HG03378 (cell line): ENCODE results near the gene ESPNL.

Source experiments
- ATAC-seq: cut with Tn5 transposase; IDR thresholded peaks from one replicate; pipeline ENCODE4 v1.9.1; 2021; ENCODE audit warnings: mild to moderate bottlenecking, moderate library complexity; ENCODE audit not compliant: unreplicated experiment

The ESPNL gene

DNA sequence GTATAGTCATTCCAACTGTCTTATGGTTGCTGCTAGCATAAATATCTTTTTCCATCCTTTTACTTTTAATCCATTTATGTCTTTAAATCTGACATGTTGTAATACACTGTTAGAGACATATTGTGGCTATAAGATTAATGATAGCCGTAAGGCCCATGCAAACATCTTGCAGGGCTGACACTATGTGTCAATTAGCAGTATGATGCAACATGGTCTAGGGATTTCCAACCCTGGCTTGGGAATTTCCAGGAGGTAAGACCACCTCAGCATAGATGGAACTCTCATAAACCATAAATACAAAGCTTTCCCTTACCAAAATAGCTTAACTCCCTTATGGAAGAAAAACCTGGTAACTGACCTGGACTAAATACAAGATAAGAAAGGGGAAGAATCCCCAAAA lies 22.8 kb upstream of the ESPNL start:
- ATAC-seq, result no peak

DNA sequence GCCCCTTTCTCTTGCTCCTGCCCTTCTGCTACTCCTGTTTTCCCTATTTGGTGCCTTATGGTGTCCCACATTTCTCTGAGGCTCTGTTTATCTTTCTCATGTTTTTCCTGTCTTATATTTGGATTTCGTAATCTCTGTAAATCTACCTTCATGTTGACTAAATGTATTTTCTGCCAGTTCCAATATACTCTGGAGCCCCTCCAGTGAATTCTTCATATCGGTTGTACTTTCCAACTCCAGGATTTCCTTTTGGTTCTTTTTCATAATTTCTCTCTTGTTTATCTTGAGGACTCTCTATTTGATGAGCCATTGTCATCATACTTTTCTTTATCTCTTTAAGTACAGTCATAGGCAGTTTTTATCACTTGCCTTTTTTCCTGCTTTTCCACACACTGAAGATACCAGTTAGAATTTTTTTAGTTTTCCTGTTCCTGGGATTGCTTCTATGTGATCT lies 20.2 kb upstream of the ESPNL start:
- ATAC-seq, result no peak

DNA sequence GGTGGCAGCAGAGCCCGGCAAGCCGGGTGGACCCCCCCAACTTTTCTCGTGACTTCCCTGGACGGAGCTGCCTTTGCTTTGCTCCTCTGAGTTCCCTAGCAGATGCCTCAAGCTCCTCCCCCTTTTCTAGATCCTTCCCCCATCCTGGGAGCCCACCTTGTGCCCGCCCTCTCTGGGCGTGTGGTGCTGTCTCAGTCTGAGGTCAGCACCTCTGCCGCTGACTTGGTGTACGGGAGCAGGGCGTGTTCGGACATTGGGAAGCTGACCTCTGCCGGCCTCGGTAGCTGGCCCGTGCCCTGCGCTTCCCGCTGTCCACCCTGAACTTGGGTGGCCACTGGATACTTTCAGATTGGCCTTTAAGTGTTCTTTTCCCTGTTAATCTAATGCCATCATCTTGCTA lies 19.6 kb upstream of the ESPNL start:
- ATAC-seq, result no peak

DNA sequence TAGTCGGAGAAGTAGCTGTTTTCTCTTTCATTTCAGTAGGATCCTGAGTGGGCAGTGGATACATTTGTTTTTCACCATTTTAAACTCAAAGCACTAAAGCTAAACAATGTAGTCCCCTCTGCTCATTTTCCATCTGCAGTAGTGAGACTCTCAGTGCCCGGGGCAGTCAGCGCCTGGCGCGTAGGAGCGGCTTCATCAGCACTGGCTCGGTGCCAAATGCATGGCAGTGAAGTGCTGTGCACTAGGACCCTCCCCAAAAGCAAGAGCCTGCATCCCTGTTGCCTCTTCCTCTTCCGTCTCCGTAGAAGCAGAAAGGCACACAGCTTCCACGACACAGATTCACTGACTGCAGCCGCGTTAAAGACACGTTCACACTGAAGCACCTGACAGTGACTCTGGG lies 19.0 kb upstream of the ESPNL start:
- no peak for ATAC-seq

DNA sequence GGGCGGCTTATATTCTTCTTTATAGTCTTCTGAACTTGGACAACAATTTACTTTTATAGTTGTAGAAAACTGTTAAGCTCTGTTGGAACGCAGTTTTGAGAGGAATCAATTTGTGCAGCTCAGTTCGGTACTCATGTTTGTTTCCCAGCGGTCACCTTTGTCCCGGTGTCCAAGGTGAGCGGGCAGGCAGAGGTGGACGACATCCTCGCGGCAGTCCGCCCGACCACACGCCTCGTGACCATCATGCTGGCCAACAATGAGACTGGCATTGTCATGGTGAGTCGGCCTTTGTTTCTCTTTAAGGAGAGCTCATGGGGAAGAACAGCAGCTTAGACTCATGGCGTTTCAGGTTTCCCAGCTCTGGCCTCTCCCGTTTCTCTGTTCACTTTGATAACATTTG lies 18.6 kb upstream of the ESPNL start:
- ATAC-seq, result no peak

DNA sequence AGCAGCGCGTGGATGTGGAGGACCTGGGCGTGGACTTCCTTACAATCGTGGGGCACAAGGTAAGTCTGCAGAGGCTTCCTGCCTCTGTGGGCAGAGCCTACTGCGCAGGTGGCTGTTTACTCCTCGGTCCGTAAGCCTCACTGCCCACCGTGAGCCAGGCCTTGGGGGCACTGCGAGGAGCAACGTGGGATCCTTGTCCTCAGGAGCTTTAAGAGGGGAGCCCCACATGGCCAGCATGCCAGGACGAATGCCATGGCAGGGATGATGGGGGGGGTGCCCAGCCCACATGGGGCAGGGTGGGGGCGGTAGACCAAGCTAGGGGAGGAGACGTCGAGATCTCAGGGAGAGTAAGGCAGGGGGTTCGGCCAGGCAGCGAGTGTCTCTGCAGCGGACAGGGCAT lies 18.0 kb upstream of the ESPNL start:
- ATAC-seq, result no peak

DNA sequence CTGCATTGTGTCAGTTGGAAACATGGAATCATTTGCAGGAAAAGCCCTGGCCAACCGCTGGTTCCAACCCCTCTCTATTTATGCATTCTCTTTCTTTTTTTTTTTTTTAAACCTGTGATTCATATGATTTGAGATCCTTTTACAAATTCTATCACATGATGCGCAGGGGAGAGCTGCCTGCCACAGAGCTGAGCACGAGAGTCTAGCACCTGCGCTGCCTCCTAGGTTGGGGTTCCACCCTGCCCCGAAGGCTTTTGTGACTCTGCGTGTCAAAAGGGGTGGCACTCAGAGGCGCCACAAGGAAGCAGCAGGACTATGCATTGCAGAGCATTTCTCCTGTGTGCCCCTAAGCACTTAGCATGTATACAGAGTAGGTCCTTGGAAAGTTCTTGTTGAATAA lies 17.3 kb upstream of the ESPNL start:
- ATAC-seq, result no peak

DNA sequence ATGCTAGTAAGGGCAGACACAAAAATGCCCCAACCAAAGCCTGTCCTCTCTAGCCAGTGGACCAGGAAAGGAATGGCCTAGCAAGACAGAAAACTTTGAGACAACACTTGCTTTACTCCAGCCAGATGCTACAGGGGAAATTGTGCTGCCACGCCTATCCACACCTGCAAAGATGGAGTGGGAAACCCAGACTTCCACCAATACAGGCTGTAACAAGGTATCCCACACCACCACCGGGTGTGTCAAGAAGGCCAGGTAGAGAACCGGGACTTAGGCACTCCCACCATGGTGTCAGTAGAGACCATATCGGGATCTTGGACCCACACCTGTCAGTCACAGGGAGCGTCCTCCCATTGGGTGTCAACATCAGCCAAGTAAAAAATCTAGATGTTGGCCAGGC lies 16.2 kb upstream of the ESPNL start:
- no peak for ATAC-seq

DNA sequence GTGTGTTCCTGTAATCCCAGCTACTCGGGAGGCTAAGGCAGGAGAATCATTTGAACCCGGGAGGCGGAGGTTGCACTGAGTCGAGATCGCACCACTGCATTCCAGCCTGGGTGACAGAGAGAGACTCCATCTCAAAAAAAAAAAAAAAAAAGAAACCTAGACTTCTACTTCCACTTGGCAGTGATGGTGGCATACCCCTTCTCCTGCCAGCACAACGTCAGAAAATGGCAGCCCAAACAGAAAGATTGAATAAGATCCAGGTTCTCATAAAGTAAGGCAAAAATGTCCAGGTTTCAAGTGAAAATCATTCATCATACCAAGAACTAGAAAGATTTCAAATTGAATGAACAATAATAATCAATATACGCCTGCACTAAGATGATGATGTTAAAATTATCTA lies 15.4 kb upstream of the ESPNL start:
- no peak for ATAC-seq

DNA sequence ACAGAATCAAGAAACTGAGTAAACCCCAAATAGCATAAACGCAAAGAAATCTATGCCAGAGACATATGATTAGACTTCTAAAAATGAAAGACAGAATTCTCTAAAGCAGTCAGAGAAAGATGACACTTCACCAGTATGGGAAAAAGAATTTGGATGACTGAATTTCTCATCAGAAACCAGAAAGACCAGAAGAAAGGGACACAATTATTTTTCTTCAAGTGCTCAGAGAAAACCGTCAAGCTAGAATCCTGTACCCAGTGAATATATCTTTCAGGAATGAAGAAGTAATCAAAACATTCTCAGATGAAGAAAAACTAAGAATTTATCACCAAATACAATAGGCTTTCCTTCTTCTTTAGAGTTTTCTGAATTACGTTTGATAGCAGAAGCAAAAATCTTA lies 14.2 kb upstream of the ESPNL start:
- ATAC-seq, result no peak

DNA sequence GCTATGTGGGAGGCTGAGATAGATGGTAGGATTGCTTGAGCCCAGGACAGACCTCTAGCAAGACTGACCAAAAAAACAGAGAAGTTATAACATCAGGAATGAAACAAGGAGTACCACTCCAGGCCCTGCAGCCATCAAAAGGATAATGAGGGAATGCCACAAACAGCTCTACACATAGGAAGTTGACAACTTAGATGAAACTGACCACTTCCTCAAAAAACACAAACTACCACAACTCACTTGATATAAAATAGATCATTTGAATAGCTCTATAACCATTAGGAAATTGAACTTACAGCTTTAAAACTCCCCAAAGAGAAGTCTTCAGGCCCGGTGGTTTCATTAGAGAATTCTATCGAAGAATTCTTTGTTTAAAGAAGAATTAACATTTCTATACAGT lies 12.9 kb upstream of the ESPNL start:
- ATAC-seq, result no peak

DNA sequence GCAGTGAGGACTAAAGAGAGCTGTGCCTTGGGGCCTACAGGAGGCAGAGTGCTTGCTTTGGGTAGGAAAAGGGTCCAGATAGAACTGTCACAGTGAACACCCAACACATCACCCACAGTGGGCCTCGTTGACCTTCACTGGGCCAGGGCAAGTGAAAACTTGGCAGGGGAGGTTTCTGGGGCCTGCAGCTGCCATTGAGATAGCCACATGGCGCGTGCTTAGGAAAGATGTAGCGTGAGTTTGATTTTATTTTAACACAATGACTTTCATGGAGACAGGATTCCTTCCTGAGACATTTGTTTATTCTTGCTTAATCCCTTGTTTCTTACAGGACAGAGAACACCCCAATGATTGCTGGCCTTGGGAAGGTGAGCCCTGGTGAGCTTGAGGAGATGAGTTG lies 9.3 kb upstream of the ESPNL start:
- ATAC-seq, result no peak

DNA sequence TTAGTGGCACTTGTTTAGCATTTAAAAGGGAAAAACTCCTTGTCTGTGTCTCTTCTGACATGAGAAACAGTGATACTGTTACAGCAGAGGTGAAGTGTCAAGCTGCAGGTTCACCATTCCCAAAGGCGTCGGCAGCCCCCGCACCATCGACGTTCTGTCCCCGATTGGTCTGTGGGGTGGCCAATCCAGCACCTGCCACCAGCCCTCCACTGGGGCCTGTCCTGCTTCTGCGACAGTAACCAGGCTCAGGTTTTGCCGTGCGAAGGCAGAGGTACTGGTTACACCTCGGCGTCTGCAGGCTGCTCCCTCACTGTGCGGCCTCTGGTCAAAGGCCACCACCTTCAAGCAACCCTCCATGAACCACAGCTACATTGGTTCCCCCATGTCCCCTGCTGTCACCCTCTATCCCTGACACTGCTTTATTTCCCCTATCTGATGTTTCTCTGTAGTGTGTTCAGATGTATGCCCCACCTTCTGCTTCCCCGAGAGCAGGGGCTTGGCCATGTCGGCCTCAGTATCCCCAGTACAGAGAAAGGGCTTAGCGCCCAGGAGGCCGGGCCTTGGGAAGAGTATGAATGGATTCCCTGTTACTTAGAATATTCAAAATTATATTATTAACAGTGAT lies 8.6 kb upstream of the ESPNL start:
- ATAC-seq, result no peak

DNA sequence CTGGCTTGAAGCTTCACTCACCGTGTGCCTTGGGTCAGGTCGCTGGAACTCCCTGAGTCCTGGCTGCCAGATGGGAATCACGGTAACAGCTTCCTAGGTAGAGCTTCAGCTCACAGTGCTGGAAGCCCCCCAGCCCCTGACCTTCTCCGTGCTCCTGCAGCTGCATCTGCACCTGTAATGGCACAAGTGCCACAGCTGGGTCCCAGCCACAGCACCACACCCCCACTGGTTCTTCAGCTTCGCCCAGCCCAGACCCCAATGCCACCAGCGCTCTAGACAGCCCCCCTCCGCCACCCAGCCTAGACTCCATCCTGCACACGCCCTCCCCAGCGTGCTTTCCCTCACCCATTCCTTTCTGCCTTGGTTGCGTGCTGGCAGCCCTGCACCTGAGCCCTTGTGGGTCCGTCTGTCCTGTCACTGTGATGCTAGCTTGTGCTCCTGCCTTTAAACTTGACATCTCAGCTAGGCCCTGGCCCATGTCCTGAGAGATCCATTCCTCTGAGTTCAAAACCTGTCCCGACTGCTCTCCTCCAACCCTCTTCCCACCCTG lies 7.6 kb upstream of the ESPNL start:
- ATAC-seq, result no peak

DNA sequence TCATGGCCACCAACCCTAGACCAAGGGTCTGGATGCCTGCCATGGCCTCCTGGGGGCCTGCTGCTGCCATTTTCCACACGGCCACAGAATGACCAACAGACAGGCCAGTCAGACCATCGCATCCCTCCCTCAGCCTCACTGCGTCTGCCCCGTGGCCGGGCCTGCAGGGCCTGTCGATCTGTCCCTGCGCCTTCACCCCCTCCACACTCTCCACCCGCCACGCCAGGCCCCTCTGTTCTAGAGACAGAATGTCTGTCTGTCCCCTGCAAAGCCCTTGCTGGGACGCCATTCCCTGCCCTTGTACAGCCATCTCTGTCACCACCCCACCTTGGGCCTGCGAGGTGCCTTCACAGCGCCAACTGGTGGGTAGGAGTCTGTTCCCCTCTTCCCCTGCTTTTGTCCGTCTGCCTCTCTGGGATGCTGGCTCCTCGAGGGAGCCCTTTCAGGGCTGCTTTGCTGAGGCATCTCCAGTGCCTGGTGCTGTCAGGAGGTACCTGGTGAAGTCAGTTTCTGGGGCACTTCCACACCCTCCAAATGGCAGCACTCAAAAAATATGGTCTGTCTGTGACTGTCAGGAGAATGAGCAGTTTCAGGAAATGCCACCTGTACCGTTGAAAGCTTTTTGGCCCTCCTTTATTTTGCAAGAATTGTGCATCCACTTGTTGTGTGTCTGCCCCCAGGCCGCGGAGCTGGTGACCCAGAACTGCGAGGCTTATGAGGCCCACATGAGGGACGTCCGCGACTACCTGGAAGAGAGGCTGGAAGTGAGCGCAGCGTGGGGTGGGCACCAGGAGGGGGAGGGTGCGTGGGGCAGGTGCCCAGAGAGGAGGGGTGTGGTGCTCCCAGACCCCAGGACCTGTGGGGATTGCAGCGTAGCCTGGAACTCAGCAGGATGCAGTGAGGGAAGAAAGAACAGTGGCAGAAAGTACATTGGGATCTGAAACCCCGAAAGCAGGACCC lies 6.7 kb upstream of the ESPNL start:
- ATAC-seq, result no peak

DNA sequence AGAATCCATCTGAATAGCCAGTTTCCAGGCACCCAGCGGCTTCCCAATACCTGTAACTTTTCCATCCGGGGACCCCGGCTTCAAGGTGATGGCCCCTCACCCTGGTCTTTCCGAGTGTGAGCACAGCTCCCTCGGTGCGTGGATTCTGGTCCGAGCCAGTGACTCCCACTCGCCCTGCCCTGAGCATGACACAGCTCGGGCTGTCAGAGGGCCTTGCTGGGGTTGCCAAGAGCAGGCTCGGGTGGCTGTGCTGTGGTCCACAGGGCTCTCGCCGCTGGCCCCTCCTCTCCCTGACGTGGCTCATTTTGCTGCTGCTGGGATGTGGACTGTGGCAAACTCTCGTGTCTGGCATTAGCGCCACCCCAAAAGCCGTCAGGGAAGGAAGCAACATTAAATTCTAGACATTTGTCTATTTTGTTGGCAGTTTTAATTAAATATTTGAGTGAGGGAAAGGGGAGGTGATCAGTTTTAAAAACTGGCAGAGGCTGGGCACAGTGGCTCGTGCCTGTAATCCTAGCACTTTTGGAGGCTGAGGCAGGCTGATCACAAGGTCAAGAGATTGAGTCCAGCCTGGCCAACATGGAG lies 5.6 kb upstream of the ESPNL start:
- ATAC-seq, result no peak

DNA sequence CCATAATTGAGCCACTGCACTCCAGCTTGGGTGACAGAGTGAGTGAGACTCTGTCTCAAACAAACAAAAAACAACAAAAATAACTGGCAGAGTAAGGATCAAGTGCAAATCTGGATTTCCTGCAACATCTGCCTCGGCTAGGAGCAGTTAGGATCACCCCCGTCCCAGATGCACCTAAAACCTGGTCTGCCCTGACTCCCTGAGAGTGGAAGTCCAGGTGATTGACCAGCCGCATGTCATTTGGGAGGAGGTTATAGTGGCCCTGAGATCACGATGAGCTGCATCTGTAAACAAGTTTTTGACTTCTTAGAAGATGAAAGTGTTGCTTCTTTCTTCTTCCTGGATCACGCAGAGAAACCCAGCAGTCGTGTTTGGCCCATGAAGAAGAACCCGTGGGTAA lies 5.0 kb upstream of the ESPNL start:
- no peak for ATAC-seq

DNA sequence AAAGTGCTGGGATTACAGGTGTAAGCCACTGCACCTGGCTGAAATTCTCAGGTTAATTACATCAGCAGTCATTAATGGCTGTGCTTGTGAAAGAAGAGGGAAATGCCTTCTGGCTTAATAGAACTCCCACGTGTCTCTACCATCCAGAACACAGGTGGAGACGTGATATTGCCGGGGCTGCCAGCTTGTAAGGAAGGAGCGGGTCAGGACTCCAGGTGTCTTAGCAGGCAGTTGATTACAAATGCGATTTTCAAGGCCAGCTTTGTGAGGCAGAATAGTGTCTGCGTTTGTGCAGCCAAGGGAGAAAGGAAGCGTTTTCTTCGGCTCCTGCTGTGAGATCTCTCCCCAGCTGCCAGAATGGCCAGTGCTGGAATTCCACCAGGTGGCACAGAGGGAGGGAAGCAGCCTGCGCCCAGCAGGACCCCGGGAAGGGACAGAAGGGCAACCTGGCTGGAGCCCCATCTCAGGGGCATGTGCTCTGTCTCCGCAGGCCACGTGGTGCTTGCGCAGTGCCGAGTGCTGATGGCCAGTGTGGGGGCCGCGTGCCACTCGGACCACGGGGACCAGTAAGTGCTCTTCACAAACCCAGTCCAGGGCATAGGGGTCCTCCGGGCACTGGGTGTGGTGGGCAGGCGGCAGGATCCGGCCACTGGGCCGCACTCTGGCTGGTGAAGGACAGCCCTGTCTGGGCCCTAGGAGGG lies 3.7 kb upstream of the ESPNL start:
- no peak for ATAC-seq

DNA sequence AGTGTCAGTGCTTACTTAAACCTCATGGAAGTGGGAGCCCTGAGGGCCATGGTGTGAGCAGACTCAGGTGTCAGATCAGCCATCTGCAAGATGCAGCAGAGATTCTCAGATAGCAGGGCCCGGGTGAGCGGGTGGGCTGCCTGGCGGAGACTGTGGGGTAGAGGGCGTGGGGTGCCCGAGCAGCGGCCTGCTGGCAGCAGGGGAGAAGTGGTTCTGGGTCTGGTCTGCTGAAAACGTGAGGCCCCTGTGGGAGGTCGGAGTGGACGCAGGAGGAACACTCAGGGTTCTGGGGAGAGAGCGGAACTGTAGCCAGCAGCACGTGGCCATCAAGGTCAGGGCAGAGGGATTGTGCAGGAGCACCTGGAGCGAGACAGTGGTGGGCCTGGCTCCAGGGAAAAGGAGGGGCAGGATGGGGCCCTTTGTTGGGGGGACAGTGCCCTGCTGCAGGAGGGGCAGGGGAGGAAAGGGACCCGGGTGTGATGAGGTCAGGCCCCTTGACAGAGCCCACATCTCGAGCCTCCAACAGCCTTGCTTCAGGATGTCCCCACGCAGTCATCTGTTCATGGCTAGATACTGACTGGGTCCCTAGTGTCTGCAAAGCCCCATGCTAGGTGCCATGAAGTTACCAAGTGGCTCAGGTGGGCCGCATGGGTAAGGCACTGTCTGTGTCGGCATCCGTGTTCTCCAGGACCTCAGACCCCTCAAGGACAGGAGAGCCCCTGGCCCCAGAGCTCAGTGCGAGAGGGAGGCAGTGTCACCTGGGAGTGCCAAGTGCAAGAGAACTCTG lies 2.7 kb upstream of the ESPNL start:
- no peak for ATAC-seq
